Neural progenitor cell (in vitro differentiated cells): ENCODE measurements around the gene ABCG5. TPM values are rescaled to one million over a fixed set of nuclear protein-coding genes. Genes with fewer than 3 reads are reported as not detected.

Experiments
- DNase-seq: peaks from one replicate; pipeline ENCODE4 v3.0.0-alpha.2; 2016; ENCODE audit warnings: low spot score
- H2AFZ ChIP-seq: fragments of 200-600 bp; sonication (generic); replicated peaks from 2 replicates; pipeline ENCODE4 v1.6.1; 2016; ENCODE audit warnings: antibody characterized with exemption
- H3F3A ChIP-seq: fragments of 200-600 bp; sonication (generic); 2 replicates; pipeline ENCODE4 v1.6.1; 2016; ENCODE audit warnings: antibody characterized with exemption, low read depth
- H3K27ac ChIP-seq: fragments of 200-600 bp; sonication (generic); 2 replicates; pipeline ENCODE4 v1.5.1; 2016; ENCODE audit warnings: mild to moderate bottlenecking
- H3K27me3 ChIP-seq: fragments of 200-600 bp; sonication (generic); 2 replicates; pipeline ENCODE4 v1.6.1; 2016; ENCODE audit warnings: mild to moderate bottlenecking, moderate library complexity
- H3K36me3 ChIP-seq: fragments of 200-600 bp; sonication (generic); 2 replicates; pipeline ENCODE4 v1.5.1; 2016
- H3K4me1 ChIP-seq: fragments of 200-600 bp; sonication (generic); 2 replicates; pipeline ENCODE4 v1.6.1; 2016; ENCODE audit warnings: mixed run types
- H3K4me2 ChIP-seq: fragments of 200-600 bp; sonication (generic); 2 replicates; pipeline ENCODE4 v1.6.1; 2016
- H3K4me3 ChIP-seq: fragments of 200-600 bp; sonication (generic); 2 replicates; pipeline ENCODE4 v1.5.1; 2016
- H3K79me2 ChIP-seq: fragments of 200-600 bp; sonication (generic); 2 replicates; pipeline ENCODE4 v1.6.1; 2016; ENCODE audit warnings: low read depth
- H3K9ac ChIP-seq: fragments of 200-600 bp; sonication (generic); 2 replicates; pipeline ENCODE4 v1.6.1; 2016
- H3K9me3 ChIP-seq: fragments of 200-600 bp; sonication (generic); 2 replicates; pipeline ENCODE4 v1.5.1; 2016; ENCODE audit warnings: low read depth
- H4K20me1 ChIP-seq: fragments of 200-600 bp; sonication (generic); 2 replicates; pipeline ENCODE4 v1.6.1; 2016; ENCODE audit warnings: low read depth
- H3K27ac Mint-ChIP-seq: 3 replicates; pipeline ENCODE4 v1.8.0; 2021; ENCODE audit warnings: mixed read lengths
- H3K27me3 Mint-ChIP-seq: 2 replicates; pipeline ENCODE4 v1.8.0; 2022; ENCODE audit warnings: low read depth, mild to moderate bottlenecking, inconsistent platforms, moderate library complexity, mixed read lengths; ENCODE audit not compliant: insufficient read depth
- H3K36me3 Mint-ChIP-seq: 3 replicates; pipeline ENCODE4 v1.8.0; 2021; ENCODE audit warnings: mixed read lengths
- H3K4me1 Mint-ChIP-seq: 3 replicates; pipeline ENCODE4 v1.8.0; 2021; ENCODE audit warnings: mixed read lengths
- H3K4me3 Mint-ChIP-seq: 3 replicates; pipeline ENCODE4 v1.8.0; 2021; ENCODE audit warnings: mild to moderate bottlenecking, moderate library complexity, mixed read lengths
- H3K9me3 Mint-ChIP-seq: 3 replicates; pipeline ENCODE4 v1.8.0; 2020; ENCODE audit warnings: mixed read lengths
- CTCF ChIP-seq: fragments of 200-600 bp; sonication (generic); IDR thresholded peaks from 2 replicates; pipeline ENCODE4 v1.5.1; 2017; ENCODE audit warnings: antibody characterized with exemption, mild to moderate bottlenecking
- EZH2 ChIP-seq: fragments of 200-600 bp; sonication (generic); IDR thresholded peaks from 2 replicates; pipeline ENCODE4 v1.6.1; 2017; ENCODE audit warnings: antibody characterized with exemption, mild to moderate bottlenecking, moderate library complexity
- EZH2phosphoT487 ChIP-seq: fragments of 200-600 bp; sonication (generic); IDR thresholded peaks from 2 replicates; pipeline ENCODE4 v1.6.1; 2017; ENCODE audit warnings: antibody characterized with exemption
- total RNA-seq: library from RNA; depleted of rRNA; stranded (reverse); fragments of >200 nt; gene quantifications from 2 replicates; pipeline ENCODE4 v1.2.3, GENCODE V29; 2015; ENCODE audit warnings: low replicate concordance

Gene ABCG5
- total RNA-seq, 1 donor from 2014 or later = not detected

- H2AFZ ChIP-seq = no peak overlapping the region
- no peak for DNase-seq
- Mint-ChIP-seq H3K27me3 (no peaks in the 10 kb centered on the region), H3K27ac (no peak overlapping the region), H3K36me3 (peaks cover 18% of the 10 kb centered on the region), H3K4me3 (no peak overlapping the region), H3K4me1 (no peaks in the 10 kb centered on the region), H3K9me3 (no peaks in the 10 kb centered on the region)
- peaks cover 7% of the 10 kb centered on the region for H3F3A ChIP-seq
- H3K27ac ChIP-seq = no peak overlapping the region
- no peaks in the 10 kb centered on the region for H3K4me1 ChIP-seq
- no peak overlapping the region for H3K4me2 ChIP-seq
- H3K4me3 ChIP-seq = no peak overlapping the region
- H3K27me3 ChIP-seq = no peaks in the 10 kb centered on the region
- H3K9ac ChIP-seq = no peak overlapping the region
- H3K79me2 ChIP-seq = no peaks in the 10 kb centered on the region
- no peak for TF ChIP-seq EZH2phosphoT487
- TF ChIP-seq CTCF = no peak
- TF ChIP-seq EZH2 = no peak
- H3K36me3 ChIP-seq = peaks cover 8% of the 10 kb centered on the region
- no peaks in the 10 kb centered on the region for H4K20me1 ChIP-seq
- H3K9me3 ChIP-seq = no peaks in the 10 kb centered on the region
Observed at GRCh38 chr2:43884689-43885088, 46.0 kb upstream of the ABCG5 start.

- Histone ChIP-seq H3K4me1 (no peaks in the 10 kb centered on the region), H3K4me2 (no peak overlapping the region), H3K27ac (no peak overlapping the region), H3K4me3 (no peak overlapping the region), H3K9ac (no peak overlapping the region), H2AFZ (no peak overlapping the region), H3K27me3 (no peaks in the 10 kb centered on the region), H3K36me3 (no peaks in the 10 kb centered on the region), H4K20me1 (no peaks in the 10 kb centered on the region), H3F3A (peaks cover 7% of the 10 kb centered on the region), H3K9me3 (no peaks in the 10 kb centered on the region), H3K79me2 (no peaks in the 10 kb centered on the region)
- Mint-ChIP-seq H3K27ac (no peak overlapping the region), H3K4me1 (no peaks in the 10 kb centered on the region), H3K9me3 (no peaks in the 10 kb centered on the region), H3K4me3 (no peak overlapping the region), H3K27me3 (peaks cover 3% of the 10 kb centered on the region), H3K36me3 (peaks cover 2% of the 10 kb centered on the region)
- DNase-seq = no peak
- TF ChIP-seq EZH2 (no peak), CTCF (no peak), EZH2phosphoT487 (no peak)
Observed at GRCh38 chr2:43882312-43882711, 43.7 kb upstream of the ABCG5 start.

GRCh38 chr2:43880952-43881351 lies 42.3 kb upstream of the ABCG5 start:
- Histone ChIP-seq H3K27me3 (no peaks in the 10 kb centered on the region), H2AFZ (no peak overlapping the region), H3F3A (peaks cover 7% of the 10 kb centered on the region), H3K4me3 (no peak overlapping the region), H3K4me2 (no peak overlapping the region), H3K36me3 (no peaks in the 10 kb centered on the region), H3K9me3 (no peaks in the 10 kb centered on the region), H3K9ac (no peak overlapping the region), H3K79me2 (no peaks in the 10 kb centered on the region), H4K20me1 (no peaks in the 10 kb centered on the region), H3K27ac (no peak overlapping the region), H3K4me1 (no peaks in the 10 kb centered on the region)
- no peak for TF ChIP-seq CTCF
- TF ChIP-seq EZH2phosphoT487 = no peak
- no peak for TF ChIP-seq EZH2
- no peaks in the 10 kb centered on the region for H3K9me3 Mint-ChIP-seq
- no peak for DNase-seq
- H3K4me3 Mint-ChIP-seq = no peak overlapping the region
- no peaks in the 10 kb centered on the region for H3K36me3 Mint-ChIP-seq
- H3K27ac Mint-ChIP-seq = no peak overlapping the region
- no peaks in the 10 kb centered on the region for H3K4me1 Mint-ChIP-seq
- H3K27me3 Mint-ChIP-seq = peaks cover 5% of the 10 kb centered on the region

GRCh38 chr2:43880471-43880870 lies 41.8 kb upstream of the ABCG5 start:
- no peak overlapping the region for H3K27ac ChIP-seq
- H2AFZ ChIP-seq = no peak overlapping the region
- no peaks in the 10 kb centered on the region for H3K4me1 ChIP-seq
- DNase-seq = no peak
- Mint-ChIP-seq H3K36me3 (no peaks in the 10 kb centered on the region), H3K27me3 (peaks cover 5% of the 10 kb centered on the region), H3K27ac (no peak overlapping the region), H3K4me3 (no peak overlapping the region), H3K9me3 (no peaks in the 10 kb centered on the region), H3K4me1 (no peaks in the 10 kb centered on the region)
- peaks cover 4% of the 10 kb centered on the region for H3F3A ChIP-seq
- H3K4me3 ChIP-seq = no peak overlapping the region
- no peaks in the 10 kb centered on the region for H3K9me3 ChIP-seq
- H4K20me1 ChIP-seq = no peaks in the 10 kb centered on the region
- no peaks in the 10 kb centered on the region for H3K27me3 ChIP-seq
- H3K9ac ChIP-seq = no peak overlapping the region
- no peaks in the 10 kb centered on the region for H3K79me2 ChIP-seq
- TF ChIP-seq EZH2phosphoT487 (no peak), EZH2 (no peak), CTCF (no peak)
- no peak overlapping the region for H3K4me2 ChIP-seq
- no peaks in the 10 kb centered on the region for H3K36me3 ChIP-seq
